Endodermal cell (in vitro differentiated cells): Measurements from ENCODE around the gene ZBTB16. TPM values are rescaled to one million over a fixed set of nuclear protein-coding genes. Genes with fewer than 3 reads are reported as not detected.

Experiments
- DNase-seq: peaks from one replicate; pipeline ENCODE4 v3.0.0-alpha.2; 2017
- H3K27ac ChIP-seq: 2 replicates; pipeline ENCODE4 v1.5.1; 2013; ENCODE audit warnings: mild to moderate bottlenecking, low read depth, low read length, moderate library complexity
- H3K27me3 ChIP-seq: 2 replicates; pipeline ENCODE4 v1.6.1; 2013; ENCODE audit warnings: mild to moderate bottlenecking, low read length, moderate library complexity; ENCODE audit not compliant: insufficient read depth, control insufficient read depth, poor library complexity, severe bottlenecking
- H3K36me3 ChIP-seq: 2 replicates; pipeline ENCODE4 v1.7.0; 2013; ENCODE audit warnings: mild to moderate bottlenecking, low read length, moderate library complexity; ENCODE audit not compliant: control insufficient read depth, insufficient read depth
- H3K4me1 ChIP-seq: one replicate; pipeline ENCODE4 v1.7.0; 2013; ENCODE audit warnings: low read length; ENCODE audit not compliant: control insufficient read depth, insufficient read depth
- H3K4me3 ChIP-seq: 2 replicates; pipeline ENCODE4 v1.5.1; 2013; ENCODE audit warnings: mild to moderate bottlenecking, low read length, moderate library complexity
- H3K9ac ChIP-seq: 2 replicates; pipeline ENCODE4 v1.6.1; 2013; ENCODE audit warnings: mild to moderate bottlenecking, low read length, moderate library complexity; ENCODE audit not compliant: poor library complexity, severe bottlenecking; ENCODE audit errors: extremely low read depth
- H3K9me3 ChIP-seq: 2 replicates; pipeline ENCODE4 v1.6.1; 2013; ENCODE audit warnings: mild to moderate bottlenecking, low read length, moderate library complexity; ENCODE audit not compliant: control insufficient read depth
- H3K27ac Mint-ChIP-seq: 2 replicates; pipeline ENCODE4 v1.8.0; 2020; ENCODE audit warnings: mixed read lengths
- H3K27me3 Mint-ChIP-seq: 2 replicates; pipeline ENCODE4 v1.8.0; 2021; ENCODE audit warnings: mild to moderate bottlenecking, mixed read lengths; ENCODE audit not compliant: insufficient read depth
- H3K36me3 Mint-ChIP-seq: 2 replicates; pipeline ENCODE4 v1.8.0; 2020; ENCODE audit warnings: low read depth, mixed read lengths
- H3K4me1 Mint-ChIP-seq: 2 replicates; pipeline ENCODE4 v1.8.0; 2020; ENCODE audit warnings: mixed read lengths
- H3K4me3 Mint-ChIP-seq: 2 replicates; pipeline ENCODE4 v1.8.0; 2020; ENCODE audit warnings: mild to moderate bottlenecking, moderate library complexity, mixed read lengths
- H3K9me3 Mint-ChIP-seq: 2 replicates; pipeline ENCODE4 v1.8.0; 2020; ENCODE audit warnings: mild to moderate bottlenecking, mixed read lengths
- WGBS, 2 experiments: methylation state at CpG; one replicate each; pipeline versions ENCODE4 v1.1.5 to v1.1.7; 2013; ENCODE audit warnings: missing lambda C conversion rate in 2 of 2, mixed read lengths in 1 of 2; ENCODE audit not compliant: insufficient coverage in 1 of 2, insufficient read length in 1 of 2; 5-methylcytosine and 5-hydroxymethylcytosine counted together
- total RNA-seq, 2 donors: library from RNA; stranded (reverse); fragmentation: NEBNext Ultra II Directional in 1 of 2; extraction: Animal tissue kit (Norgen Biotek cat#: 25700) in 1 of 2; gene quantifications; 2 replicates in 1 of 2; 3 replicates in 1 of 2; pipeline ENCODE4 v1.2.1, GENCODE V29; 2021
- TF ChIP-seq, protein P1 (sequence below): fragments of 200-600 bp; sonication (generic); conservative IDR thresholded peaks from 2 replicates; pipeline ENCODE4 v1.5.0; 2021; ENCODE audit warnings: antibody characterized with exemption, mild to moderate bottlenecking

Gene ZBTB16
- total RNA-seq, 2 donors from 2014 or later = 4.1 to 5.8 TPM

DNA sequence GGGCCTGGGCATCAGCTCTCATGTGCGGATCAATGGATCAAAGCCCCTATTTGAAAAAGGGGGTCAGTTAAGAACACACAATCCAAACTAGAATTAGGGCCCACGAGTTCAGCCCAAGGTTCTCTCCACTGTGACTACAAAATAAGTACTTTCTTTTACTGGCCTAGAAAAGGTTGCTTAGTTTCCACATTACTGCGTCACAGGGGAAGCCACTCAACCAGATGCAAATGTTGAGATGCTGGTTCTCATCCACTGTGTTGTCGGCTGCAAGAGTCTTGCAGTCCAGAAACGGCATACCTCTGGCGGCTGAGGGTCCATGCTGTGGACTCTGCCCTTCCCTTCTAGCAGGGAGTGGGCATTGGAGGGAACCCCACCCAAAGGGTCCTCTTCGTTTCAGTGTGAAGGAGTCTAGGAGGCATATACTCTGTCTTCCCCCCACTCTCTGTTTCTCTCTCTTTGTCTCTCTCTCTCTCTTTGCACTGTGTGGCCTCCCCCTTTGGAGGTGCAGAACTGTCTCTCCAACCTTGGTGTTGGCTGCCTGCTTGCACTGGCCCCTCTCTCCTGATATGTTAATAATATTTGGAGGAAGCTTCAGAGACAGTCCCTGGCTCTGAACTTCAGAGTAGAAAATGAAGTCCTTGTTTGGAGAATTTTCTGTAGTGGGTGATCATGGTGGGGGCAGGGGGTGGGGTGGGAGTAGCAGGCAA is 137.6 kb downstream of the ZBTB16 start:
- Mint-ChIP-seq H3K36me3 (no peaks in the 10 kb centered on the region), H3K27me3 (no peaks in the 10 kb centered on the region), H3K4me1 (peaks cover 5% of the 10 kb centered on the region), H3K4me3 (no peak overlapping the region), H3K9me3 (no peaks in the 10 kb centered on the region), H3K27ac (no peak overlapping the region)
- no peak overlapping the region for H3K4me3 ChIP-seq
- no peaks in the 10 kb centered on the region for H3K9me3 ChIP-seq
- 85 to 96% methylated on average over 4 to 7 of the region's 7 CpGs for WGBS, 2 experiments
- no peaks in the 10 kb centered on the region for H3K27me3 ChIP-seq
- H3K36me3 ChIP-seq = no peaks in the 10 kb centered on the region
- no peak for DNase-seq
- H3K9ac ChIP-seq = no peak overlapping the region
- peak overlapping the region; percentile 54 for H3K27ac ChIP-seq
- TF ChIP-seq, protein P1, sequence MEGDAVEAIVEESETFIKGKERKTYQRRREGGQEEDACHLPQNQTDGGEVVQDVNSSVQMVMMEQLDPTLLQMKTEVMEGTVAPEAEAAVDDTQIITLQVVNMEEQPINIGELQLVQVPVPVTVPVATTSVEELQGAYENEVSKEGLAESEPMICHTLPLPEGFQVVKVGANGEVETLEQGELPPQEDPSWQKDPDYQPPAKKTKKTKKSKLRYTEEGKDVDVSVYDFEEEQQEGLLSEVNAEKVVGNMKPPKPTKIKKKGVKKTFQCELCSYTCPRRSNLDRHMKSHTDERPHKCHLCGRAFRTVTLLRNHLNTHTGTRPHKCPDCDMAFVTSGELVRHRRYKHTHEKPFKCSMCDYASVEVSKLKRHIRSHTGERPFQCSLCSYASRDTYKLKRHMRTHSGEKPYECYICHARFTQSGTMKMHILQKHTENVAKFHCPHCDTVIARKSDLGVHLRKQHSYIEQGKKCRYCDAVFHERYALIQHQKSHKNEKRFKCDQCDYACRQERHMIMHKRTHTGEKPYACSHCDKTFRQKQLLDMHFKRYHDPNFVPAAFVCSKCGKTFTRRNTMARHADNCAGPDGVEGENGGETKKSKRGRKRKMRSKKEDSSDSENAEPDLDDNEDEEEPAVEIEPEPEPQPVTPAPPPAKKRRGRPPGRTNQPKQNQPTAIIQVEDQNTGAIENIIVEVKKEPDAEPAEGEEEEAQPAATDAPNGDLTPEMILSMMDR = no peak
- no peaks in the 10 kb centered on the region for H3K4me1 ChIP-seq

GRCh38 chr11:114197799-114198500 is 138.4 kb downstream of the ZBTB16 start:
- Mint-ChIP-seq H3K36me3 (no peaks in the 10 kb centered on the region), H3K4me3 (no peak overlapping the region), H3K4me1 (peaks cover 3% of the 10 kb centered on the region), H3K27ac (no peak overlapping the region), H3K9me3 (no peaks in the 10 kb centered on the region), H3K27me3 (no peaks in the 10 kb centered on the region)
- no peaks in the 10 kb centered on the region for H3K36me3 ChIP-seq
- 85 to 88% methylated on average over 5 to 10 of the region's 10 CpGs for WGBS, 2 experiments
- TF ChIP-seq, protein P1 = no peak
- no peaks in the 10 kb centered on the region for H3K9me3 ChIP-seq
- no peaks in the 10 kb centered on the region for H3K4me1 ChIP-seq
- H3K27ac ChIP-seq = peak overlapping the region; percentile 65
- no peaks in the 10 kb centered on the region for H3K27me3 ChIP-seq
- no peak overlapping the region for H3K9ac ChIP-seq
- H3K4me3 ChIP-seq = no peak overlapping the region
- no peak for DNase-seq

- Histone ChIP-seq H3K36me3 (no peaks in the 10 kb centered on the region), H3K27ac (peak overlapping the region; percentile 59), H3K9ac (no peak overlapping the region), H3K27me3 (no peaks in the 10 kb centered on the region), H3K4me3 (no peak overlapping the region), H3K4me1 (no peaks in the 10 kb centered on the region), H3K9me3 (no peaks in the 10 kb centered on the region)
- H3K36me3 Mint-ChIP-seq = no peaks in the 10 kb centered on the region
- no peaks in the 10 kb centered on the region for H3K4me1 Mint-ChIP-seq
- TF ChIP-seq, protein P1 = no peak
- no peak for DNase-seq
- H3K4me3 Mint-ChIP-seq = no peak overlapping the region
- peaks cover 2% of the 10 kb centered on the region for H3K27me3 Mint-ChIP-seq
- 94 to 98% methylated on average over 11 to 26 of the region's 26 CpGs for WGBS, 2 experiments
- H3K9me3 Mint-ChIP-seq = no peaks in the 10 kb centered on the region
- H3K27ac Mint-ChIP-seq = no peak overlapping the region
These were observed 139.5 kb downstream of the ZBTB16 start for GRCh38 chr11:114199051-114199450.
